Measurements from ENCODE around the gene SESN2.

- no peak for TF ChIP-seq CTCF (IDR thresholded peaks at IDR 0.05)
- TF ChIP-seq POLR2AphosphoS5 (IDR thresholded peaks at IDR 0.05; ENCODE audit: insufficient read depth in 1 of 2, low read depth in 1 of 2), result no peak
- TF ChIP-seq POLR2A (IDR thresholded peaks at IDR 0.05), result no peak
These were observed 26.8 kb downstream of the SESN2 start for GRCh38 chr1:28286111-28286510.
